COLO668 (cell line): Measurements from ENCODE around the gene NHLH1.

Source experiments
- DNase-seq: peaks from one replicate; lab custom pipeline; 2025; ENCODE audit not compliant: unreplicated experiment; lab: John Stamatoyannopoulos, UW

NHLH1 gene

DNA sequence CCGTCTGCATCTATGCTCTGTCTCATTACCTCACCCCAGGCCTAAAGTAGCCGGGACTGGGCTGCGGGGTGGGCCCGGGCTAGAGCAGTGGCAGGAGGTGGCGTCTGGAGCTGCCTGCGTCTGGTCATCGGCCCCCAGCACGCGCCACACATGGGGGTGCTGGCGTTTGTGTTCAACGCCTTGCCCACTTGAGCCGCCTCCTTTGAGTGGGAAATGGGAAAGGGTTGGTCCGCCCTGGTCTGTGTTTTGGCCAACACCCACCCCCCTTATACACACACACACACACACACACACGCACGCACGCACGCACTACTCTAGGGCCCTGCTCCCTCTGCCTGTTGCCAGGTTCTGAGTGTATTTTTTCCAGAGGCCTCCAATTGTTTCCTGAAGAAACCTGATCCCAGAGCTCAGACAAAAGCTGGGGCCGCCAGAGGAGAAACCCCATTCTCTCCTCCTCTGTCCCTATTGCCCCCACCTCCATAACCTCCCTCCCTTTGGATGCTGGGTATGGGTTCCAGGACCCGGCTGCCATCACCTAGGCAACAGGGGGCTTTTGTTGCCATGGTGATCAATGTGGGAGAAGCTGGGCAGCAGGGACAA lies 43.6 kb downstream of the NHLH1 start:
- peak; percentile 52 for DNase-seq

DNA sequence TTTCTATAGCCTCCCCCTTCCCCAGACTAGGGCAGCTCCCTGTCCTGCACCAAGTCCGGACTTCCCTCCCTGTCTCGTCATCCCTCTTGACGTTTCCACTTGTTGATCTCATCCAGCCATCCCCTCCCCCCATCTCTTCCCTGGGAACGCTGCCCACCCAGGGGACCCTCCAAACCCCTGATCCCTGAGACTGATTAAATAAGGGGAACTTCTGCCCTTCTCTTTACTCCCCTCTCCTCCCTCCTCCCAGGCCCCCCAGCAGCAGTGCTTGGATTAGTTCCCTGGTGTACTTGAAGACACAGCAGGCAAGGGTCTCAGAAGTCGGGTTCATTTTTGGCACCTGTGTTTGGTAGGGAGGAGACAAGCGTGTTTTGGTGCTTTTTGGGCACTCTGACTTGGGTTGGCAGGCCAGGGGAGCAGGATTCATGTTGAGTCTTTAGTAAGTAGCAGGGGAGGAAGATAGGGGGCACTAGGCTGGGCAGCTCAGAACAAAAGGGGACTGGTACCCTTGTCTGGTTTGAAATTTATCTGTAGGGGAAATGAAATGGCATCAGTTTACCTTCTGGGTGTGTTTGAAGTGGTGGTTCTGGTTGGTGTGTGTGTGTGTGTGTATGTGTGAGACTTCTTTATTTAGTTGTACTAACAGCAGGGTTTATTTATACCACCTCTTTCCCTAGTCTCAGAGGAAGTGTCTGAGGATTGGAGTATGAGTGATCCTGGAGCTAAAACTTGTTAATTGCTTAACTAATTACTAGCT lies 44.6 kb downstream of the NHLH1 start:
- no peak for DNase-seq

GRCh38 chr1:160412028-160412362 lies 45.1 kb downstream of the NHLH1 start:
- no peak for DNase-seq

DNA sequence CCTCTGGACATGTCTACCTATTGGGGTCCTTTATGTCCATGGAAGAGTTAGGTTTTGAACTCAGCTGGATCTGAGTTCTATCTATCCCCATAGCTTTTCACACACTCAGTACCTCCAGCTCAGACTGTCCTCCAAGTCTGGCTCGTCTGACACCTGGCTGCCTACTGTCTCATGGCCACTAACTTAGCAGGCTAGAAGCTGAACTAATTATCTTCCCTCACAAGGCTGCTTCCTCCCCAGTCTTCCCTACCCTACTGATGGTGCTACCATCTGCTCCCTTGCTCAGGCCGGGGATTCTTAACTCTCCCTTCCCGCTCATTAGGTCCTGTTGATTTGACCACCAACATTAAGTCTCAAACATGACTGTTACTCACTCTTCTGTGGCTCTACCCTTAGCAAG lies 46.8 kb downstream of the NHLH1 start:
- DNase-seq: no peak

DNA sequence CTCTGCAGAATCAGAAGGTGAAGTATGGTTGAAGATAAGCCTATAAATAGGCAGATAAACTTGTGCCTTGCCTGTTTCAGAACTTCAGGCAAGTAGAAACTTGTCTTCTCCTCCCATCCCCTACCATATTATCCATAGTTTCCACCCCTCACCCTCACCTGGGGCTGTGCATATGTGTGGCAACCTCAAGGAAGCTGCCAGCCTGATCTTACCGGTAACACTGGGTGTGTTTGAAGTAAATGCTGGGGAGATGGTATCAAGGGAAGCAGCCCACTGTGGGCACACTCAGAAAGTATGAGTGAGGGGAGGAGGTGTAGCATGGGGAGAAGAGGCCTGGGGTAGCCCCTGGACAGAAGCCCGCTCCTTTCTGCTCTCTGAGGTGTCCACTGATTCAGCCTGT lies 48.0 kb downstream of the NHLH1 start:
- DNase-seq: no peak

- DNase-seq: no peak
Measured at GRCh38 chr1:160415696-160416290, 48.9 kb downstream of the NHLH1 start.

DNA sequence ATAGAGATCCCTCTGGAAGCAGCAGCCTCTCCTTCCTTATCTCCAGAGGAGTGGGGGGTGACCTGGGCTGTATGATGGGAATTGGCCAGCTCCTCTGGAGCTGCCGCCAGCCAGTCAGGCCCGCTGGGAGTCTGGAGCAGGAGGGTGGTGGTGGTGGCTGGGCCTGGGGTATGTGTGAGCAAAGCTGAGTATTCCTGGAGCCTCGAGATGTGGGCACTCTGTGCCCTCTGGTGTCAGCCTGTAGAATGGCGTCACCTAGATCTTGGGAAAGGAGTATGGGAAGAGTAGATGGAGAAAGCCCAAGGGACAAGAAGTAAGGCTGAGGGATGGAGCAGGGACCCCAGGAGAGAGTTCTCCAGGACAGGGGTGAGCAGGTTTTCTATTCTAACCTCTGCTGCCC lies 49.5 kb downstream of the NHLH1 start:
- DNase-seq: peak; percentile 11

- no peak for DNase-seq
Measured at GRCh38 chr1:160418483-160418882, 51.6 kb downstream of the NHLH1 start.

GRCh38 chr1:160419150-160419837 lies 52.4 kb downstream of the NHLH1 start:
- DNase-seq: no peak

DNA sequence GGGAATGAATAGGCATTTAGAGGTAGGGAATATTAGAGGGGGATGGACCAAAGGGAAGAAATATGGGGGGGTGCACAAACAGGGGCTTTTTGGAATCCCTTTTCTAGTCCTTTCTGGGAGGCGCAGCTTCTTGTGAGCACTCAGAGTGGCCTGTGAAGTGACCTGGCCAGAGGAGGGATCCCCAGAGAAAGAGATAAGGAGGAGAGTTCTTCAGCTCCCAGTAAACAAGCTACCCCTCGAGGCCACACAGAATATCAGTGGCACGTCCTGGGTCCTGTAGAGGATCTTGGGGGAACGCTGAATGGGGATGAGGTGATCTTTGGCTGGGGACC lies 52.9 kb downstream of the NHLH1 start:
- no peak for DNase-seq

GRCh38 chr1:160420881-160421842 lies 54.3 kb downstream of the NHLH1 start:
- no peak for DNase-seq

GRCh38 chr1:160421881-160422280 lies 55.0 kb downstream of the NHLH1 start:
- no peak for DNase-seq
